HG03432 (cell line): ENCODE data around the gene EDN2.

Source experiments
- ATAC-seq: cut with Tn5 transposase; IDR thresholded peaks from one replicate; pipeline ENCODE4 v1.9.1; 2021; ENCODE audit warnings: mild to moderate bottlenecking, moderate library complexity; ENCODE audit not compliant: unreplicated experiment

EDN2 gene

DNA sequence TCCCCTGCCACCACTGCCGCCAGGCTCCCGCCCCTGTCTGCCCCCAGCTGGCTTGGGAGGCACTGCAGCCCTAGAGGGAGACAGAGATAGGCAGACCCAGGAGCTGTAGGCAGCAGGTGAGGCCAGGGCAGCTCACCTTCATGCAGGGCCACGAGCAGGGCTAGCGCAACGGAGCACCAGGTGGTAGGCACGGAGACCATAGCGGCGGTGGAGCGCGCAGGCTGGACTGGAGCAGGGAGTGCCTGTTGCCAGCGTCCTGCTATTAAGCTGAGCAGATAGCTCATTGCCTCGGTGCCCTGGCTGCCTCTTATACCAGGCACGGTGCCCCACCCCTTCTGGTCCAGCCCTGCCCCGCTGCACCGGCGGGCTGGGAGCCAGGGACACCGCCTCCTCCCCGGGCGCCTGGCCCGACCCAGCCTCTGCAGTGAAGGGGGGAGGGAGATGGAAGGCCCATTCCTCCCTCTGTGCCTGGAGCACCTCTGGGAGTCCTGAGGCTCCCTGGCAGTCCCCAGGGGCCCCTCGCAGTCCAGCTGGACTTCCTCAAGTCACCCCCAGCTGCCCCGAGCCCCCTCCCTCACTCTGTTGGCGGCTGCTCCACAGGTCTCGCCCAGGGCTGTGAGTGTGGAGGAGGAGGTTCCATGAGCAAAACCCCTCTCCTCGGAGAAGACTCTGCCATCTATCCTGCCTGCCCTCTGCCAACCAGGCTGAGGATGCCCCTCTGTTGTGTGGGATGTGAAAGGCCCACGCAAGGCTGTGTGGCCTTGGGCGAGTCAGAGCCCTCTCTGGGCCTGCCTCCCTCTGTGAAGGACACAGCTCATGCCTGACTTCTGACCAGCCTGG lies at the start of gene EDN2:
TSS of gene EDN2 (minus strand) at position 282 of the 840 bp plus-strand sequence. CDS start at position 200, 82 bp downstream.
- ATAC-seq = no peak

DNA sequence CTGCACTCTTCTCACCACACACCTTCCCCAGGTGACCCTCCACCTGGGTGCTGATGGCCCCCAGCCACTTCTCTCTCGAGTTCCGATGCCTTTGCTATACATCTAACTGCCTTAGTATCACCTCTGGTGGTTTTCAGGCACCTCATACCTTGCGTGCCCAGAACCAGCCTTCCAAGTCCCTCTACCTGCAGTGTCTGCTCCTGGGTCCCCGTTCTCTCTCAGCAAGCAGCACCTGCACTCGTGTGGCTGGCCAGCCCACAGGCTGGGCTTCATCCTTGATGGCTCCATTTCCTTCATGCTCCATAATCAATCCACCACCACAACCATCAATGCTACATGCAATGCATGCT lies 49.2 kb upstream of the EDN2 start:
- no peak for ATAC-seq

DNA sequence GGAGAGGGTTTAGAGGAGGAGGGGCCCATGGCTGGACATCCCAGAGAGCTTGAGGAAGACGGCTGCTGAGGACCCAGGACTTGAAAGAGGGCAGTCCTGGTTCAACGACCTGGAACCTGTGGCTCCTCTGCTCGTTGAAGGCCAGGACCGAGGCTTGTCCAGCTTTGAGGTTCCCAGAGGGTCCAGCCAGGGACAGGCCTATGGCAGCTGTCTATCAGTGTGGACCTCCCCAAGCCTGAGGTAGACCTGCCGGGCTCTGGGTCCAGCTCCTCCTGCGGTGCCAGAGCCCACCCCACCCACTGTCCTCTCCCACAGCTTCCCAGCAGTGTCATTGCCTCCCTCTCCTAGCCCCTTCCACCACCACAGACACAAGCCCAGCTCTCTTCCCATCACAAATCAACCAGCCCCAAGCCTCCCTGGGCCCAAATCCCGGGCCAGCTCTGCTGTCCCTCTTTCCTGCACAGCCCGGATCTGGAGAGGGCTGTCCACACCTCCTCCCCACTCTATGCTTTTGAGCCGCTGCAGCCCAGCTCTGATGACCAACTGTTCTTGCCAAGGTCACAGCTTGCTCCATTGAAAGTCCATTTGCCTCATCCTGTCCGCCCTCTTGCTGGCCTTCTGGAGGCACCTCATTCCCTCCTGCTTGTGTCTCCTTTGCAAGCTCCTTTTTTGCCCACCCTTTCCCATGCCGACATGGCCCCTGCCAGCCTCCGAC lies 48.7 kb upstream of the EDN2 start:
- ATAC-seq = no peak

DNA sequence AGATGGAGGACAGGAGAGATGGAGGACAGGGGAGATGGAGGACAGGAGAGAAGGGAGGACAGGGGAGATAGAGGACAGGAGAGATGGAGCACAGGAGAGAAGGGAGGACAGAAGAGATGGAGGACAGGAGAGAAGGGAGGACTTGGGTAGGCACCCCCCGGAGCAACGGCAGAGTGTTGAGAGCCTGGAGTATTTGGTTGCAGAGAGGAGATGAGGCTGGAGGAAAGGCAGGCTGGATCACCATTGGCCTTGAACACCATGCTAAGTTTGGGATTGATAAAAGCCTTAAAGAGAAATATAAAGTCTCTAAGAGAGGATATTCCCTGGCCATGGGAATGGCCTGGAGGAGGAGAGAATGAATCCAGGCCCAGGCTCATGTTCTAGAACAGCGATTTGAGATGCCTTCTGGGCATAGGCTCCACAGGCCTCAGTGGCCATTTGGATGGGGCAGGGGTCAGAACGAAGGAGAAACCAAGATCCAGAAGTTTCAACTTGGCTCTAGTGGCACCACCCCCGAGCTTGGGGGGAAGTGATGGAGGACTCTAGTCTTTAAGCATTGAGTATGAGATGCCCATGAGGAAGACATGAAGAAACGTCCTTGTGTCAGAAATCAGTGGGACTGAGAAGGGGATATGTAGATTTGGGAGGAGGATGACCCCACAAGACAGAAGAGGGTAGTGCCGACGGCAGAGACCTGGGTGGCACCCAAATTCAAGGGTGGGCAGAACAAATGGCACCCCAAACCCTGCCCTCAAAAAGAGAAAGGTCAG lies 47.9 kb upstream of the EDN2 start:
- ATAC-seq = no peak

DNA sequence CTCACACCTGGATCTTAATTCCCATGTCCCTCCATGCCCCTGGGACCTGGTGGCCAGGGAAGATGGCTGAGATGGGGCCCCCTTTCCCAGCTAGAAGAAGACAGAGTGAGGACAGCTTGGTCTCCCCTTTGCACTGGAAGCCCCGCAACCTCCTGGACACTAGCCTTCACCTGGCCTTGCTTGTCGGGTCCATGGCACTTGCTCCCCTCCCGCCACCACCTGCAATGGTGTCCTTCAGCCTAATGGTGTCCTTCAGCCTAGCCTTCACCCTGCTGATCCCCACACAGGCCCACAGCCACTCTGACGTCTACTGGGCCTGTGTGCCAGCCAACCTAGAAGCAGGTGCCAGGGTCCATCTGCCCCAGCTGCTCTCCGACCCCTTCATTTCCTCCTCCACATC lies 45.9 kb upstream of the EDN2 start:
- no peak for ATAC-seq

DNA sequence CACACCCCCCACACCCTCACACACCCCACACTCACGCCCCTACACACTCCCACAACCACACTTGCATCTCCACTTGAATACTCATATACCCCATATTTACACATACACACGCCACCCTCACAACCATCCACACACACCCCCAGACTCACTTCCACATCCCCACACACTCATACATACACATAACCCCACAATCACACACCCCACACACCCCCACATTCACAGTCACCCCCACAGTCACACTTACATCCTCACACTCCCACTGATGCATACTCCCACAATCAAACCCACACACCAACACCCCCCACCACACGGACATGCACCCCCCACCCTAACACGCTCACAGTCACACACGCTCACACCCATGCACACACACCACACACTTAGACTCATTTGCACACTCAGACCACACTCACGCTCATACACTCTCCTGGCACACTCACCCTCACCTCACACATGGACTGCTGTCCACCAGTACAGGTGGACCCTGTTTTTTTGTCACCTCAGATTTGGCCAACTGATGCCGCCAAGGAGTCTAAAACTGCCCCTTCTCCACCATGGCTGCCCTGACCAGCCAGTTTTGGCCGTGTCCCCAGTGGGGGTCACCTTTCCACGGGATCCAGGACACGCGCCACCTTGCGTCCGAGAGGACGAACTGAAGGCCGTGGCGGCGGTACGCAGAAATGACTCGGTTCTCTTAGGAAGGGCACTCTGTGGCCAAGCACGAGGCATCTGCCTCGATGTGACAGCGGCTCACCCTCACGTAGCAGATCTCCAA lies 45.3 kb upstream of the EDN2 start:
- no peak for ATAC-seq

DNA sequence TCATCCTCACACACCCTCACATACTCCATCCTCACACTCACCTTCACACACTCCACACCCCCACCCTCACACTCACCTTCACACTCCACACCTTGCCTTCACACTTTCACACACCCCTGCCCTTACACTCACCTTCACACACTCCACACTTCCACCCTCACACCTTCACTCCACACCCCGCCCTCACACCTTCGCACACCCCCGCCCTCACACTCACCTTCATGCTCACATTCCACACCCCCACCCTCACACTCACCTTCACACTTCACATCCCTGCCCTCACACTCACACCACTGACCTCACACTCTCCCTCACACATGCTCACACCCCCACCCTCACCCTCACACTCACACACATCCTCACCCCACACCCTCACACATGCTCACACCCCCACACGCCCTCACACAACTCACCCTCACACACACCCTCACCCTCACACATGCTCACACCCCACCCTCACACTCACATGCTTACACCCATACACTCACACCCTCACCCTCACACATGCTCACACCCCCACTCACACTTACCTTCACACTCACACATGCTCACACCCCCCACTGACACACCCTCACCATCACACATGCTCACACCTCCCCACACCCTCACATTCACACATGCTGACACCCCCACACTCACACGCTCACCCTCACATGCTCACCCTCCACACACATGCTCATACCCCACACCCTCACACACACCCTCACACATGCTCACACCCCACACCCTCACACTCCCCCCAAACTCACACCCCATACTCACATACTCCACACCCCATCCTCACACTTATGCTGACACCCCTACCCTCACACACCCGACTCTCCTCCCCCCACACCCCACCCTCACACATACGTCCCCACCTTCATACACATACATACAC lies 44.5 kb upstream of the EDN2 start:
- ATAC-seq = no peak

DNA sequence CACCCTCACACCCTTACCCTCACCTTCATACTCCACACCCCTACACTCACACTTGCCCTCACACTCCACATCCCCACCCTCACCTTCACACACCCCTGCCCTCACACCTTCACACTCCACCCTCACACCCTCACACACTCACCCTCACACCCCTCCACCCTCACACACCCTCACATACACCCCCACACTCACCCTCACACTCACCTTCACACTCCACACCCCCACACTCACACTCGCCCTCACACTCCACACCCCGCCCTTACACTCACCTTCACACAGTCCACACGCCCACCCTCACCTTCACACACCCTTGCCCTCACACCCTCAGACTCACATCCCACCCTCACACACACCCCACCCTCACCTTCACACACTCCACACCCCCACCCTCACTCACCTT lies 43.6 kb upstream of the EDN2 start:
- no peak for ATAC-seq

DNA sequence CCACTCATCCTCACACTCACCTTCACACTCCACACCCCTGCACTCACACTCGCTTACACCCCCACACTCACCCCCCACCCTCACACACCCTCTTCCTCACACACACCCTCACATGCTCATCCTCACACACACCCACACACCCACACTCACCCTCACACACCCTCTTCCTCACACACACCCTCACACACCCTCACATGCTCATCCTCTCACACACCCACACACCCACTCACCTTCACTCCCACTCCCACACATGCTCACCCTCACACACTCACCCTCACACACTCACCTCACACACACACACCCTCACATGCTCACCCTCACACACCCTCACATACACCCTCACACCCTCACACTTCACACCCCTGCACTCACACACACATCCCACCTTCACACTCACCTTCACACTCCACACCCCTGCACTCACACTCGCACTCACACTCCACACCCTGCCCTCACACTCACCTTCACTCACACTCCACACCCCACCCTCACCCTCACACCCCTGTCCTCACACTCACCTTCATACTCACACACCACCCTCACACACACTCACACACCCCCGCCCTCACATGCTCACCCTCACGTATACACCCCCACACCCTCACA lies 42.6 kb upstream of the EDN2 start:
- no peak for ATAC-seq

DNA sequence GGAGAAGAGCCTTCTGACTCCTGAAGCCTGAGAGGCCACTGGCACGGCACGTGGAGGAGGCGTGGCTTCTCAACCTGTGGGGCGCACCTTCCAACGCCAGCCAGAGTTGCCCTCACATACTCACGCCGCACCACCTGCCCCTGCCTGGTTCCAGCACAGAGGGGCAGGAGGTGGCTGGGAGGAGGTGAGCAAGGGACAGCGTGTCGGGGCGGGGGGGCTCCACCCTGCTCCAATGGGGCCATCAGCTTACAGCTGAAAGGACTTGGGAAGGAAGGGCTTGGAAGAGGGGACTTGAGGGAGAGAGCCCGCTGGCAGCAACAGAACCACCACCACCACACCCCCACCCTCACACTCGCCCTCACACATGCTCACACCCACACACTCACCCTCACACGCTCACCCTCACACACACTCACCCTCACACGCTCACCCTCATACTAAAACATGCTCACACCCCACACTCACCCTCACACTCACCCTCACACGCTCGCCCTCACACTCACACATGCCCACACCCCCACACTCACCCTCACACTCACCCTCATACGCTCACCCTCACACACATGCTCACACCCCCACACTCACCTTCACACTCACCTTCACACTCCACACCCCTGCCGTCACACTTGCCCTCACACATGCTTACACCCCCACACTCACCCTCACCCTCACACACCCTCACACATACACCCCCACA lies 41.6 kb upstream of the EDN2 start:
- ATAC-seq = no peak

DNA sequence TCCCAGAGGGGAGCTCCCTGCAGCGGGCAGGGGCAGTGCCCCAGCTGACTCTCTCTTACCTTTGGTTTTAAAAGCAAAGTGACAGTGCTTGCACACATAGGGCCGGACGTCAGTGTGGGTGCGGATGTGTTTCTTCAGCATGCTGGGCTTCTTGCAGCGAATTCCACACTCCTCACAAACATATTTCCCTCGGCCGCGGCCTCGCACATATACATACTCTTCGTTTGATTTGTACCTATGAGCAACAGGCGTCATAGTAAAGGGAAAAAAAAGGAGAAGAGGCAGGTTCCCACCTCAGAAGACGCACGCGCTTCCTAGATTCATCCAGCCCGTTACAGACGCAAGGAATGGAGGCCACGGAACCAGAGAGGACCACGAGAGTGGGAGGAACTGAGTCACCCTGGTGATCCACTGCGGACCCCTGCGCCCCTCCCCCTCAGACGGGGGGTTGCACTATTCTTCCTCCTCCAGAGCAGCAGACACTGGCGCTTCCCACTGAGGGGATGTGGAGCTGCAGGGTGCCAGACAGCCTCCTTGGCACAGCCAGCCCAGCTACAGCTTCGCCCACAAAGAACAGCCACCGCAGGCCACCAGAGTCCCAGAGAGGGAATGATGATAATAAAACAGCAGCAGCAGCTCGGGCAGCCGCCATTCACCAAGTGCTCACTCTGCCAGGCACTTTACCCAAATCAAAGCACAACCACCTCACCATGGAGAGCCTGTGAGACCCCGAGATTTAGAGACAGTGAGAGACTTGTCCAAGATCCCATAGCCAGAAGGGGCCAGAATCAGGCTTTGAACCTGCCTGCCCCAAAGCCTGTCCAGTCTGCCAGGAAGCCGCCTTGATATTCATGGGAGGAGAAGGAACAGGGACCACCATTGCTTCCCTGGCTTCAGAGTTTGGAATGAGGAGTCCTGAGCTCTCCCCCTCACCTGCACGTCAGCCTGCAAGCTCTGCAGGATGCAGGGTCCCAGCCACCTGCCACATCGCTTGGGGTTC lies 40.5 kb upstream of the EDN2 start:
- no peak for ATAC-seq

DNA sequence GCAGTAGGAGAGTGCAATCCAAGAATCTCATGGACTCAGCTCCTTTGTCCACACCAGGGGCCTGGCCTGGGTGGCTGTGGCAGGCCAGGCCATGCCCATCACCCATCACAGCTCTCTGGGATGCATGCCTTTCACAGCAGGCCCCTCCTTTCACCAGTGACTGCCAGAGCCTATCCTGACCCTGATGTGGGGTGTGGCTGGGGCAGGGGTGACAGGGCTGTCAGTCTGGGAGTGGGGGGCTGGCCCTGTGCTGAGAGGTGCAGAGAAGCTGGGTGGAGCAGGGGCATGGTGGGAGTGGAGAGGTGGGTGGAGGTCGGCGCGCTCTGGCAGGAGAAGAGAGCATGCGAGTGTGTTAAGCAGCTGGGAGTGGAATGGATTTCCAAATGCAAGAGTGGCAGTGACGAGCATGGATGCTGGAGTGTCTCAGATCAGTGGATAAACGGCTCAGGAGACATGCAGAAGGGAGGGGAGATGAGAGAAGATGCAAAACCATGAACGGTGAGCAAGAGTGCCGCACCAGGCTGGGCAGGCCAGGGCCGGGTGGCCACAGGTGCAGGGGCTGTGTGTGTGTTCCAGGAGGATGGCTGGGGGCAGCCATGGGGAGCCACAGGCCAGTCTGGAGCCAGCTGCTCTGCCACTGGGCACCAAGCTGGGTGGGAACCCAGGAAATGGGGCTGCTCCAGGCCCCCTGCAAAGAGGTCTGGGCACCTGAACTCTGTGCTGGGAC lies 39.6 kb upstream of the EDN2 start:
- no peak for ATAC-seq

DNA sequence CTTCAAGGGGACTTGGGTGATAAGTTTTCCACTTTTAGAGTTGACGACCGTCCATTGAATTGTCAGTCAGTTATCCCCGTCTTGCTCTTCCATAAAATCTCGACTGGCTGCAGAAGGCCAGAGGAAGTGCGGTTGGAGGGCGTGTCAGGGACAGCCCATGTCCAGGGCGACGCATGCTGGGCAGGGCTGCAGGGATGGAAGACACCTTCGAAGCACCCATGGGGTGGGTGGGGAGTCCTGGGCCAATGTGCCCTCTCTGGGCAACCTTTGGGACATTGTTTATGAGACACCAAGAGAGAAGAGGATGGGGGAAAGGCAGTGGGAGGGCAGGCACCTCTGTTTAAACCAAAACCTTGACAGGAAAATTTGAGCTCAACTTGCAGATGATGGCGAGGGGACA lies 38.6 kb upstream of the EDN2 start:
- no peak for ATAC-seq

DNA sequence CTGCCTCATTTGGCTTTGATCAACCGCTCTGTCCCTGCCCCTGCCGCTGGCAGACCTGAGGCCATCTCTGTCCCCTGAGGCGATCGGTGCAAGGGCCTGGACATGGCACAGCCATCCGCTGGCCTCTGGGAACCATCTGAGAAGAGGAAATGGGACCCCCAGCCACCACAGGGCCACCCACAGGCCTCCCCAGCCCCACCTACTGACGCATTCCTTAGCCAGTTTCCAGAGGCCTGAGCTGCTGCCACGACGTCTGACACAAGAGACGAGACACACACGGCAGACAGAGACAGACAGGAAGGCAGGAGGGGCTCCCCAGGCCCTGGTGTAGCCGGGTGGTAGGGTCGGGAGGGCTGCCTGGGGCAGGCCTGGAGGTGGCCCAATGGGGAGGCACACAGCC lies 37.3 kb upstream of the EDN2 start:
- ATAC-seq = no peak

DNA sequence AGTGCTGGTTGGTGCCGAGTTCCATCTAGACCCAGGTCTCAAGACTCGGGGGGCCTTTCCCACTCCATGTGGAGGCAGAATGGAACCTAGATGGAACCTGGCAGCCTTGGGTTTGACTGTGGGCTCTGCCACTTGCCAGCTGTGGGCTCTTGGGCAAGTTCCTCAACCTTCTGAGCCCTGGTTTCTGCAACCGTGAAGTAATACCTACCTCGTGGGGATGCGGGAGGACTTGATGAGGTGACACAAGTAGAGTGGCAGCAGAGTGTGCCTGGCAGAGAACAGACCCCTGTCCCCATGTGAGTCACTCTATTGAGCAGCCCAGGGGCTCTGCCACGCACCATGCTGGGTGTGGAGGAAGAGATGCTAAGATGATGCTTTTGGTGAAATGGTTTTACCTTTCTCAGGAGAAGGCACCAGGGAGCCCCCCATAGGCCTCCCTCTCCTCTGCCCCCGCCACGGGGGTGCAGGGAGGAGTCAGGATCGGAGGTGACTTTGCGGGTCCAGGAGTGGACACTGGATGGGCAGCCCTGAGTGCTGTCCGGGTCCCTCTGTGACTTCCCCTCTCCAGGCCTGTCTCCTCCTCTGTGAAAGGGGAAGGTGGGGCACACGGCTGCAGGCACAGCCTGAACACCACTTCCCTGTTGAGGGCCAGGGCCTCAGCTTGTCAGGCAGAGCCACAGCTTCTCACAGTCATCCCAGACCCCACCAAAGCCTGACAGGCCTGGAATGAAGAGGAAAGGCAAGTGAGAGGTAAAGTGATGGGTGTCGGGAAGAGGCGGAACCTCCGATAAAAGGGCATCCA lies 36.7 kb upstream of the EDN2 start:
- ATAC-seq = no peak

DNA sequence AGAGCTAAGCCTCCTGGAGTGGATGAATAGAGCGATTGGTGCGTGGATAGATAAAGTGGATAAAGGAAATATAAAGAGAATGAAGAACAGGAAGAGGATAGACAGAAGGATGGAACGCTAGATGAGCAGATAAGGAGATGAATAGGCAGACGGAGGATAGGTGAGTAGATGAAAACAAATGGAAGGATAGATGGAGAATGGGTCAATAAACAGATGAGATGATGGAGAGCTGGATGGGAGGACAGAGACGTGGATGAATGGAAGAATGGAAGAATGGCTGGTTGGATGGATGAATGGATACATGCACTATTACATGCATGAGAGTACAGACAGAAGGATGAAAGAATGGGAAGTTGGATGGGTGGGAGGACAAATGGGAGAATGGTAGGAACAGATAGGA lies 35.2 kb upstream of the EDN2 start:
- no peak for ATAC-seq
